DLD1 (cell line): ENCODE data around the gene ME3.

Experiments
- in situ Hi-C: cut with HindIII; loops from 2 replicates; pipeline ENCODE4 v1.10.0; 2017; ENCODE audit warnings: low sequenced_read_pairs

ME3 gene

DNA sequence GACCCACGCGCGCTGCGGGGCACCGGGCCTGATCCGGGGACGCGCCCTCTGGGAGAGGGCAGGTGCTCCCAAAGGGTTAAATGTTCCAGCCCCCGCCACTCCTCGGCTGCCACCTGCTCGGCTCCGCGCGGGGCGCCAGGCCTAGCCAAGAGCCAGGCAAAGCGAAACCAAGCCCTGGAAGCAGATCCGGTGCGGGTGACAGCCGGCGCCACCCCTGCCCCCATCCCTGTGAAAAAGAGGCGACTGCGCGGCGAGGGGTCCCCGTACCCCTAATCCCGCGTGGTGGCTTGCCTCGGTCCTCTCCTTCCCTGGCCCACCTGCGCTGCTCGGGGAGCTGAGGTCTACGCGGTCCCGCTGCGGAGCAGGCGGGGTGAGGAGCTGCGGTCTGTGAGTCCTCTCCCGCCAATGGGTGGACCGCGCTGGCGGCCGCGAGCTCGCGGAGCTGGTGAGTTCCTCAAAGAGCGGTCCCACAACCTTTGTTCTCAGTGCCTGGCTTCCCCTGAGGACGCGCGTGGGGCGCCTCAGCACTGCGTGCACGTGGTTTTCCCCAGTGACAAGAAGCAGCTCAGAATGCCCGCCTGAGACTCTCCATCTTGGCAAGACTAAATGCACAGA, at the start of gene ME3:
TSS of gene ME3 (minus strand) at position 610 of the 615 bp plus-strand sequence.
- in situ Hi-C loops = no loop called here

GRCh38 chr11:86722006-86722405, 49.6 kb upstream of the ME3 start:
- in situ Hi-C loops = no loop called here

- in situ Hi-C loops = no loop called here
These were observed 48.1 kb upstream of the ME3 start for GRCh38 chr11:86720546-86720945.

- in situ Hi-C loops = no loop called here
These were observed 47.5 kb upstream of the ME3 start for GRCh38 chr11:86719781-86720463.

GRCh38 chr11:86718999-86719398, 46.6 kb upstream of the ME3 start:
- in situ Hi-C loops = no loop called here

DNA sequence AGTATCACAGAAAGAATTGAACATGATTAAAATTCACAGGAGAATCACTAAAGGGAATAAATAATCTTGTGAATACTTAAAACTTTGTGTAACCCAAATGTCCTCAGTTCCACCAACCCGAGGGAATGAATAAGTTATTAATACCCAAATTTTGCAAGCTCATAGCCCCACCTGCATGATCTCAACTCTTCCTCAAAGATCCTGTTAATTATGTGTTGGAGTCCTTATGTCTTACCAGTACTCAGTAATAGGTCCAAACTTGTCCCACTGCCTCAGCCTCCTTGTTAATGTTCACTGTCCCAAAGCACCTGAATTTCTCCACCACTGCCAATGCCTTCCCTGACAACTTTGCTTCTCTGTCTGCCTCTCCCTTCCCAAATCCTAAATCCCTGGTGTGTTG, 46.1 kb upstream of the ME3 start:
- in situ Hi-C loops = no loop called here

DNA sequence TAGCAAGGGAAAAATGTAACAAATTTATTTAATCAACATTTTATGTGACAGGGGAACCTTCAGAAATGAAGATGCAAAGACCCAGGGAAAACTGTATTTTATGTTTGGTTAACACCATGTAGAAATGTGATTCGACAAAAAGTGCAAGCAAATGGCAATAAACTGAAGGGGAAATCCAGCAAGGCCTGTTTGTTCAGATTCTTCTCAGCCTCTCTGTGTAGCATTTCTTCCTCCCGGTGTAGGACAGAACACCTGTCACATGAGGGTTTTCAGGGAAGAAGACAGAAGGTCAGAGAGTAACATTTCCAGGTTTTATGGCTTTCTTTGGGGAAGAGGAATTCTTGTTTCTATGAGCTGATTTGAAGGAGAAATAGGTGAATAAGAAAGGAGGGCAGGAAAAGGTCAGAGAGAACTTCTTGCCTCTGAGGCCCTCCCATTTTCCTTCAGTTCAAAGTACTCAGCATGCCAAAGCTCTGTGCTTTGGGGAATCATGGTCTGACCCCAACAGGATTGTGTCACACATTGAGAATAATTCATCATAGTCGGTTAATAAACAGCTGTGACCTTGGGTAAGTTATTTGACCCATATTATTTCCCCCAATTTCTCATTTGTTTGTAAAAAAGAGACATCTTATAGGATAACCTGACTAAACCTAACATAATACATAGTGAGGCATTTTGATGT, 45.5 kb upstream of the ME3 start:
- in situ Hi-C loops = no loop called here

DNA sequence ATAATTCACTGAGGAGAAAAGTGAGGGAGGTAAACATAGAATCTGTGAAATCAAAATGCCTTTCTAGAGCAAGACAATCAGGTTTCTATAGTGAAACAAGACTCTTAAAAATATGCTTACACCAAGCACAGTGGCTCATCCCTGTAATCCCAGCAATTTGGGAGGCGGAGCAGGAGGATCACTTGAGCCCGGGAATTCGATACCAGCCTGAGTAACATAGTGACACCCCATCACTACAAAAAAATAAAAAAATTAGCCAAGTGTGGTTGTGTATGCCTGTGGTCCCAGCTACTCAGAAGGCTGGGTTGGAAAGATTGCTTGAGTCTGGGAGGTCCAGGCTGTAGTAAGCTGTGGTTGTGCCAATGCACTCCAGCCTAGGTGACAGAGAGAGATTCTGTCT, 43.2 kb upstream of the ME3 start:
- in situ Hi-C loops = no loop called here

DNA sequence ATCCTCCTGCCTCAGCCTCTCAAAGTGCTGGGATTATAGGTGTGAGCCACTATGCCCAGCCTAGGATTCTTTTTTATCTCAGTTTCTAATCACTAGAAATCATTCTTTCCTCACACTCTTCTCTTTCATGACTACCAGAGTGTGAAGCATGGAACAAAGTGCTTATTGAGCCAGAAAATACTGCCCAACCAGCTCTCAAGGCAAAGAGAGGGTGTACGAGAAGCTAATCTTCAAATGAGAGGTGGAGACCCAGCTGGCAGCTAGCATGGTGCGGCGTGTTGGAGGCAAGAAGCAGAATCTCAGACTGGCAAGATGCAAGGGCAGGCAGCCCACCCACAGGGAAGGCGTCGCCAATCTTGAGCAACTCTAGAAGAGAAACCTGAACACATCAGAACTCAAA, 41.1 kb upstream of the ME3 start:
- in situ Hi-C loops = no loop called here

- in situ Hi-C loops = no loop called here
These were observed 38.5 kb upstream of the ME3 start for GRCh38 chr11:86710936-86711335.

DNA sequence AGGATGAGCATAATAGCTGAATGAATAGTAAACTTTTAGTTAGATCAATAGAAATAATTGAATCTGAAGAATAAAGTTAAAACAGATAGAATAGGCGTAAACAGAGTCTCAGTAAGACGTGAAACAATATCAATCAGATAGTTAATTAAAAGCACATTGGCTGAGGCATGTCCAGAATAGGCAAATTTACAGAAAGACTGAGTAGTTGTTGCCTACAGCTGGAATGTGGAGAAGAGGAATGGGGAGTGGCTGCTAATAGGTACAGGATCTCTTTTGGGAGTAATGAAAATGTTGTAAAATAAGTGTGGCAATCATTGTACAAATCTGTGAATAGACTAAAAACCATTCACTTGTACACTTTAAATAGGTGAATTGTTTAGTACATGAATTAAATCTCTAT, 36.3 kb upstream of the ME3 start:
- in situ Hi-C loops = no loop called here

- in situ Hi-C loops = no loop called here
These were observed 34.1 kb upstream of the ME3 start for GRCh38 chr11:86706338-86707131.

DNA sequence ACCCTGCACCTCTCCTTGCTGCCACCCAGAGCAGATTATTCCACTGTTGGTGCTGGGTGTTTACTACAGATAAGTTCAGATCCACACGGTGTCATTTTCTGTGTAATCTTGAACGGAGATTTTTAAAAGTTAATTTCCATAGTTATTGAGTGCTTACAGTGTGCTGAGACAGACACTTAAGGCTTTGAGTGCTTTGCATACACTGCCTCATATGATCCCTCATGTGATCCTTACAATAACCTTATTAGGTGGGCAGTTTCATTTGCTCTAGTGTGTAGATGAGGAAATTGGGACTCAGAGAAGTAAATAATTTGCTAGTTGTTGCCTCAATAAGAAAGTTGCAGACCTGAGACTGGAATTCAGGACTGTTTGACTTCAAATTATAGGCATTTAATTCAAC, 32.3 kb upstream of the ME3 start:
- in situ Hi-C loops = no loop called here

GRCh38 chr11:86703987-86704386, 31.6 kb upstream of the ME3 start:
- in situ Hi-C loops = no loop called here

- in situ Hi-C loops = no loop called here
These were observed 30.0 kb upstream of the ME3 start for GRCh38 chr11:86702220-86702983.

- in situ Hi-C loops = no loop called here
These were observed 26.8 kb upstream of the ME3 start for GRCh38 chr11:86699040-86699791.

- in situ Hi-C loops = no loop called here
These were observed 26.2 kb upstream of the ME3 start for GRCh38 chr11:86698639-86699038.

DNA sequence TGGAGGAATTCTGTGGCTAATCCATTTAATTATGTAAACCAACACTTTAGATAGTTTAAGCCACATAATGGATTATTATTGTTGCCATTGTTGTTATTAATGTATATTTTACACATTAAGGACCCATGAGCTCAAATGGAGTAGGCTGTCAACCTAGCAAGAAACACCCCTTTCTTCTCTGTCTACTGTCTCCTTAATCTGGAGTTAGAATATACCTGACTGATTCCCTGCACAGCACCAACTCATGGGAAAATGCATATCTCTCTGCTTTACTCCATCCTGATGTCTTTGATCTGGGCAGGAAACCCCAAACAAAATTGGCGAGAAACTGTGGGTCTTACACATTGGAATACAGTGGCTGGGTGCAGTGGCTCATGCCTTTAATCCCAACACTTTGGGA, 24.0 kb upstream of the ME3 start:
- in situ Hi-C loops = no loop called here

DNA sequence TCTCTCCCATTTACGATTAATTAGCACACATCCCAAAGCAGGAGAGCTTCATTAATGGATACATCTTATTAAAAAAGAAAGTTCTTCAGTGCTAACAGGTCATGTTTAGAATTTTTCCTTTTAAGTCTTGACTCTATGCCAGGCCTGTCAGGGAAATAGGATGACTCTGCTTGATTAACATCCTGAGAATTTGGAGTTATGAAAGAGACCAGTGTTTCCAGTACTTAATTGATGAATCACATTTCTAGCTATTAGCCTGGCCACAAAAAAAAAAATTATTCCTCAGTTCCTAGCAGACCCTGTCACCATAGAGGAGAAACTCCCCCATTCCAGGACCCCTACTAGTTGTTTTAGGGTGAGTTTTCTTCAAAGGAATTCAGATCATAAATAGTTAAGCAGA, 23.6 kb upstream of the ME3 start:
- in situ Hi-C loops = no loop called here

DNA sequence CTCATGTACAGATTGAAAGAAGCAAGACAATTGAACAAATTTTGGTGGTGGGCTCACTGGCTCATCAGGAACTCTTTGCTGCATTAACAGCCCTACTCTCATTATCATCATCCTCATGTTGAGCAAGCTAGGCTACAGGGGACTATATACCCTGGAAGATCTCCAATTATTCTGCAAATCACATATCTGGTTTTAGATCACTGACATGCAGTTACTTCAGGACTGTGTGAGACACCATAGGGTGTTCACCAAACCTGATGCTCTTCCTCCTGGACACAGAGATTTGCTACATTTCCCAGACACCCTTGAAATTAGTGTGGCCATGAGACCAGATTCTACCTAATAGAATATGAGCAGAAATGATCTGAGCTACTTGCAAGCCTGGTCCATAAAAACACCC, 23.0 kb upstream of the ME3 start:
- in situ Hi-C loops = no loop called here
